NB4 (cell line): ENCODE measurements around the gene MYO16.

Experiments used
- DNase-seq: peaks from one replicate; pipeline ENCODE4 v3.0.0; 2010; ENCODE audit warnings: low read depth
- H3K4me3 ChIP-seq: one replicate; pipeline ENCODE4 v1.5.1; 2011; ENCODE audit warnings: mild to moderate bottlenecking, low read depth, low read length, moderate library complexity
- MYC ChIP-seq: IDR thresholded peaks from 2 replicates; pipeline ENCODE4 v1.6.1; 2011; ENCODE audit warnings: low read depth, low read length
- POLR2A ChIP-seq: IDR thresholded peaks from 2 replicates; pipeline ENCODE4 v1.6.1; 2011; ENCODE audit warnings: mild to moderate bottlenecking; ENCODE audit not compliant: insufficient read length; ENCODE audit errors: extremely low read depth
- TF ChIP-seq, protein P1 (sequence below): IDR thresholded peaks from 2 replicates; pipeline ENCODE4 v1.6.1; 2011; ENCODE audit warnings: low read depth, low read length
- TF ChIP-seq, protein P2 (sequence below): IDR thresholded peaks from one replicate; pipeline ENCODE4 v1.5.1; 2012; ENCODE audit warnings: low read depth, low read length

MYO16 gene

GRCh38 chr13:109144693-109145437 lies 515.5 kb downstream of the MYO16 start:
- TF ChIP-seq MYC (no peak), POLR2A (no peak)
- TF ChIP-seq, protein P1, sequence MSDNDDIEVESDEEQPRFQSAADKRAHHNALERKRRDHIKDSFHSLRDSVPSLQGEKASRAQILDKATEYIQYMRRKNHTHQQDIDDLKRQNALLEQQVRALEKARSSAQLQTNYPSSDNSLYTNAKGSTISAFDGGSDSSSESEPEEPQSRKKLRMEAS, result no peak
- TF ChIP-seq, protein P2, sequence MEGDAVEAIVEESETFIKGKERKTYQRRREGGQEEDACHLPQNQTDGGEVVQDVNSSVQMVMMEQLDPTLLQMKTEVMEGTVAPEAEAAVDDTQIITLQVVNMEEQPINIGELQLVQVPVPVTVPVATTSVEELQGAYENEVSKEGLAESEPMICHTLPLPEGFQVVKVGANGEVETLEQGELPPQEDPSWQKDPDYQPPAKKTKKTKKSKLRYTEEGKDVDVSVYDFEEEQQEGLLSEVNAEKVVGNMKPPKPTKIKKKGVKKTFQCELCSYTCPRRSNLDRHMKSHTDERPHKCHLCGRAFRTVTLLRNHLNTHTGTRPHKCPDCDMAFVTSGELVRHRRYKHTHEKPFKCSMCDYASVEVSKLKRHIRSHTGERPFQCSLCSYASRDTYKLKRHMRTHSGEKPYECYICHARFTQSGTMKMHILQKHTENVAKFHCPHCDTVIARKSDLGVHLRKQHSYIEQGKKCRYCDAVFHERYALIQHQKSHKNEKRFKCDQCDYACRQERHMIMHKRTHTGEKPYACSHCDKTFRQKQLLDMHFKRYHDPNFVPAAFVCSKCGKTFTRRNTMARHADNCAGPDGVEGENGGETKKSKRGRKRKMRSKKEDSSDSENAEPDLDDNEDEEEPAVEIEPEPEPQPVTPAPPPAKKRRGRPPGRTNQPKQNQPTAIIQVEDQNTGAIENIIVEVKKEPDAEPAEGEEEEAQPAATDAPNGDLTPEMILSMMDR, result no peak
- no peak overlapping the region for H3K4me3 ChIP-seq
- DNase-seq, result no peak

DNA sequence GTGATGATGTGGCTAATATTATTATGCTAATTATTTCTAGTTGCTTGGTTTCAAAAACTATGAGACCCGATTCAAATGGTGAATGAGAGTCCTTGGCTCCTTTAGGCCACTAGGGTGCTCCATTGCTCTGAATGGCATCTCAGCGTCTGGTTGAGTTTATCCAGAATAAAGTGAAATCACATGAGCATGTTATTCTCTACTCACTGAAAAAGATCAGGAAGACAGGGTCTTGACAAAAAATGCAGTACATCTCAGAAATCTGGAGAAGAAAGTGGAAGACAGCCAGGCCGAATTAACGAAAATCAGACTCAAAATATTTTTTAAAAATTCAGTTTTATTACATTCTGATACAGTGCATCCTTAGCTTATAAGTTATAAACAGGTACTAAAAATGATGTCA lies 516.2 kb downstream of the MYO16 start:
- peak; percentile 82 for DNase-seq
- no peak overlapping the region for H3K4me3 ChIP-seq
- TF ChIP-seq, protein P1, result 0 out of 2 replicates have a peak, but pooled peaks have one; percentile 33
- TF ChIP-seq, protein P2, result peak; percentile 88
- TF ChIP-seq MYC, result no peak

DNA sequence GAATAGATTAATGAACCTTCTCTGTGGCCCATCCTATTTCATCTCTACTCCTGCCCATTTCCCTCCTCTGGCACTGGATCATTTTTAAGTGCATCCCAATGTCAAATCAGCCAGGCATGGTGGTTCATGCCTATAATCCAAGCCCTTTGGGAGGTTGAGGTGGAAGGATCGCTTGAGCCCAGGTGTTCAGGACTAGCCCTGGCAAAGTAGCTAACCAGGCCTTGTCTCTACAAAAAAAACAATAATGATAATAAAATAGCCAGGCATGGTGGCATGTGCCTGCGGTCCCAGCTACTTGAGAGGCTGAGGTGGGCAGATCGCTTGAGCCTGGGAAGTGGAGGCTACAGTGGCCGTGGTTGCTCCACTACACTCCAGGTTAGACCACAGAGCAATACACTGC lies 517.0 kb downstream of the MYO16 start:
- DNase-seq, result no peak
- H3K4me3 ChIP-seq, result no peak overlapping the region
- no peak for TF ChIP-seq POLR2A
- no peak for TF ChIP-seq MYC
- TF ChIP-seq, protein P1, result no peak
- TF ChIP-seq, protein P2, result no peak

DNA sequence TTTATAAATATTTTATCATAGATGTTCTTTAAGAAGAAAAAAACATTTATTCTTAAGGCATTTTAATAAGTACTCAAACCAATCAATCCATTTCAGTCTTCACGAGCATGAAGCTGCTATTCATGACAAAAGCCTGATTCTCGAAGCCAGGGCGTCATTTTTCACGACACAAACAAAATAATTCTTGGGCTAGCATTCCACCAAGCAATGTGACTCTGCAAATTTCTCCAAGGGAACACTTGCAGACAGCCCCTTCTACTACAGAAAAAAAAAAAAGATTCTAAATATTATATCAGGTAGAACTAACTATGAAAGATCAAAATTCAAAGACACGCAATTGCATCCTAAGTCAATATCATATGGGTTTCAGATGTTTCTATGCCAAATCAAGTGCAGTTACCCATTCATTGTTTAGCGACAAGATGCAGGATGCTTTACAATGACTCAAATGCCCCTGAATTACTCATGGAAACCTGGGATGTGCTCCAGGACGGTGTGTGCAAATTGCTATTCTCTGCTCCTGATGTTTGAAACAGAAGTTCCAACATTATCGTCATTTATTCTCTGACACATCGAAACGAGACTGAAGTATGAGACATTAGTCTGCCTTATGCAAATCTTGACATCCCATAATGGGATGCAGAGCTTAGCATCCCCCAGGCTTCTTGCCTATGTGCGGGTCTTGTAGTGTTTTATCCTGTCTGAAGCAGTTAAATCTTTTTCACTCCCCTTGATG lies 517.7 kb downstream of the MYO16 start:
- no peak overlapping the region for H3K4me3 ChIP-seq
- DNase-seq, result no peak
- TF ChIP-seq MYC (no peak), POLR2A (no peak)
- TF ChIP-seq, protein P1, result no peak
- TF ChIP-seq, protein P2, result no peak

GRCh38 chr13:109148243-109148642 lies 518.8 kb downstream of the MYO16 start:
- no peak for DNase-seq
- no peak overlapping the region for H3K4me3 ChIP-seq
- TF ChIP-seq POLR2A, result no peak
- TF ChIP-seq, protein P1, result no peak
- TF ChIP-seq, protein P2, result no peak
- TF ChIP-seq MYC, result no peak

DNA sequence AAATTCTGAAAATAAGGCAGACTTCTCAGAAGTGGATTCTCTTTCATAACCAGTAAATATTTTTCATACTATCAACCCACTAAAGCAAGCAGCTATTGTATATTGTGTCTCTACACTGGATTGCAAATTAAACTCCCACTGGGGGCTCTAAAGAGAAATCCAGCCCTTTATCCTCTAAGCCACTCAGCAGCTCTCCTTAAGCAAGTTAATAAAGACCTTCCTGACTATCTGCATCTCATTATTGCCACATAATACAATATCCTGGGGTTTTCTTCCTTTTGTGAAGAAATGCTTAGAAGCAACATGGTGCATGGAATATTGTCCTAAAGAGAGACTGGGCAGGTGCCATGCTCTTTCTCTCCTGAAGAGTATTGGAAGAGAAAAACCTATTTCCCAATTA lies 521.3 kb downstream of the MYO16 start:
- no peak for DNase-seq
- no peak overlapping the region for H3K4me3 ChIP-seq
- TF ChIP-seq MYC, result no peak
- TF ChIP-seq, protein P2, result no peak
- TF ChIP-seq POLR2A, result no peak
- TF ChIP-seq, protein P1, result no peak
